Duodenal mucosa (tissue), 2 donors: ENCODE results near the gene PDLIM1.
A peak's percentile ranks its signal among the peaks of the same experiment; 100 is the strongest.
"Not testable (repeated sequence)": the region's sequence is repeated elsewhere in the genome, so short reads cannot be mapped to it uniquely, and the experiment has no call there.

Experiments
- H3K27ac ChIP-seq: one replicate; pipeline ENCODE4 v1.7.0; 2013; ENCODE audit warnings: low read depth, low read length
- H3K27me3 ChIP-seq, 2 donors: one replicate each; pipeline ENCODE4 v1.7.0; 2013; ENCODE audit warnings: low read length in 2 of 2, control low read depth in 1 of 2; ENCODE audit not compliant: insufficient read depth in 2 of 2, control insufficient read depth in 1 of 2
- H3K36me3 ChIP-seq, 2 donors: one replicate each; pipeline ENCODE4 v1.7.0; 2013; ENCODE audit warnings: low read length in 2 of 2, control low read depth in 1 of 2; ENCODE audit not compliant: insufficient read depth in 2 of 2, control insufficient read depth in 1 of 2
- H3K4me1 ChIP-seq, 2 donors: one replicate each; pipeline ENCODE4 v1.7.0; 2013; ENCODE audit warnings: low read length in 2 of 2, control low read depth in 1 of 2; ENCODE audit not compliant: insufficient read depth in 2 of 2, control insufficient read depth in 1 of 2
- H3K4me3 ChIP-seq, 2 donors: one replicate each; pipeline ENCODE4 v1.7.0; 2013; ENCODE audit warnings: low read length in 2 of 2, low read depth in 1 of 2
- H3K9ac ChIP-seq, 2 donors: one replicate each; pipeline ENCODE4 v1.7.0; 2013; ENCODE audit warnings: low read length in 2 of 2, low read depth in 1 of 2
- H3K9me3 ChIP-seq, 2 donors: one replicate each; pipeline ENCODE4 v1.7.0; 2013; ENCODE audit warnings: low read length in 2 of 2, control low read depth in 1 of 2; ENCODE audit not compliant: control insufficient read depth in 1 of 2

Gene PDLIM1

DNA sequence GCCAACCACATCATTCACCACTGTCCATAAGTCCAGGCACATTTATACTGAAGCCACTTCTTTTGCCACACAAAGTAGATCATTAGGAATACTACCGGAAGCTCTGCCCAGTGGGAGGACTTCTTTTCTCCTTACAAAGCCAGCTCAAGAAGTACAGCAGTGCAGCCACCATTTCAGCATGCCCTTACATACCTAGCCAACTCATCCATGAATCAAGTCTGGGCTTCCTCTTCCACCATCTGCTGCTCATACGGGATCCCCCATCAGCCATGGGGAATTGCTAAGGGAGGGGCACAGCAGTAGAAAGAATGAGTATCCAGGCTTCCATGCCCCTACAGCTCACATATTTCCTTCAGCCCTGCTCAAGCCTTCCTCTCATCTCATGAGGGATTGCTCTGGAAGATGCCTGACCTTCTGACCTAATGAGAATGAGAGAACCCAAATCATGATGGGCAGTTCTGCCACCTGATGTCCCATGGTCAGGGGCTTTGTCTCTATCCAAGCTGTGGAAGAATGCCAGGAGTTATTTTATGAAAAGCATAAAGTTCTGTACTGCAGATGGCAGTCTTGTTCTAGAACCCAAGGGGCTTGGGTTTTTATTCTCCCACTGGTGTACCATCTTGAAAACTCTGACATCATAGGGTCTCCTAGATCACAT is 57.3 kb downstream of the PDLIM1 start:
- Histone ChIP-seq H3K9ac (no peak overlapping the region), H3K36me3 (peaks cover 18 to 56% of the 10 kb centered on the region in 2 donors)

DNA sequence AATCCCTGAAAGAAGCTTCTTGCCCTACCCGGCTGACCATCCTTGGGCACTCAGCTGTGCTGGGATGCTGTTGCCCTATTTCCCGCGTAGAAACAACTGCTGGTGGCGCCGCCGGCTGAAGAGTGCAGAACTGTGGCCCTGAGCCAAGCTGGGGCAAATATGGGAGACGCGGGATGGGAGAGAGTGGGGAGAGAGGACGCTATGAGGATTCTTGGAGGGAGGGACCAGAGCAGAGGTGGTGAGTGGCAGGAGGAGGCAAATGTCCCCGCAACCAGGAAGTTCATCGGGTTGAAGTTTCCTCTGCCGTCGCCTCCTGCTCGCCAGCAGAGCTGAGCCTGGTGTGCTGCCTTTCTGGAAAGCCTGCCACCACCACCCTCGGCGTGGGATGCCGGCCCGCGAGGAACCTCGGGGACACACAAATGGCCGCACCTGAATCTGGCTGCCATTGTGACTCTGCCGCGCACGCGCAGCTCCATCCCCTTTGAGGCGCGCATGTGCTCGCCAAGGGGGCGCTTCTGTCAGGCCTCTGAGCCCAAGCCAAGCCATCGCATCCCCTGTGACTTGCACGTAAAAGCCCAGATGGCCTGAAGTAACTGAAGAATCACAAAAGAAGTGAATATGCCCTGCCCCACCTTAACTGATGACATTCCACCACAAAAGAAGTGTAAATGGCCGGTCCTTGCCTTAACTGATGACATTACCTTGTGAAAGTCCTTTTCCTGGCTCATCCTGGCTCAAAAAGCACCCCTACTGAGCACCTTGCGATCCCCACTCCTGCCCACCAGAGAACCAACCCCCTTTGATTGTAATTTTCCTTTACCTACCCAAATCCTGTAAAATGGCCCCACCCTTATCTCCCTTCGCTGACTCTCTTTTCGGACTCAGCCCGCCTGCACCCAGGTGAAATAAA is 59.9 kb downstream of the PDLIM1 start:
- Histone ChIP-seq H3K36me3 (peaks cover 6 to 35% of the 10 kb centered on the region in 2 donors), H3K9ac (peak overlapping the region in 1 of 2 donors; percentile 37), H3K4me3 (peak overlapping the region; percentile 68 to 85)
- H3K27ac ChIP-seq, H3K9me3 ChIP-seq, H3K4me1 ChIP-seq, H3K27me3 ChIP-seq: not testable (repeated sequence)

More for the DNA sequence above, 57.3 kb downstream of the PDLIM1 start:
- H3K4me1 ChIP-seq = peaks cover 3 to 5% of the 10 kb centered on the region in 2 donors
- no peaks in the 10 kb centered on the region for H3K9me3 ChIP-seq
- H3K4me3 ChIP-seq = no peak overlapping the region
- no peak overlapping the region for H3K27ac ChIP-seq
- no peaks in the 10 kb centered on the region for H3K27me3 ChIP-seq

DNA sequence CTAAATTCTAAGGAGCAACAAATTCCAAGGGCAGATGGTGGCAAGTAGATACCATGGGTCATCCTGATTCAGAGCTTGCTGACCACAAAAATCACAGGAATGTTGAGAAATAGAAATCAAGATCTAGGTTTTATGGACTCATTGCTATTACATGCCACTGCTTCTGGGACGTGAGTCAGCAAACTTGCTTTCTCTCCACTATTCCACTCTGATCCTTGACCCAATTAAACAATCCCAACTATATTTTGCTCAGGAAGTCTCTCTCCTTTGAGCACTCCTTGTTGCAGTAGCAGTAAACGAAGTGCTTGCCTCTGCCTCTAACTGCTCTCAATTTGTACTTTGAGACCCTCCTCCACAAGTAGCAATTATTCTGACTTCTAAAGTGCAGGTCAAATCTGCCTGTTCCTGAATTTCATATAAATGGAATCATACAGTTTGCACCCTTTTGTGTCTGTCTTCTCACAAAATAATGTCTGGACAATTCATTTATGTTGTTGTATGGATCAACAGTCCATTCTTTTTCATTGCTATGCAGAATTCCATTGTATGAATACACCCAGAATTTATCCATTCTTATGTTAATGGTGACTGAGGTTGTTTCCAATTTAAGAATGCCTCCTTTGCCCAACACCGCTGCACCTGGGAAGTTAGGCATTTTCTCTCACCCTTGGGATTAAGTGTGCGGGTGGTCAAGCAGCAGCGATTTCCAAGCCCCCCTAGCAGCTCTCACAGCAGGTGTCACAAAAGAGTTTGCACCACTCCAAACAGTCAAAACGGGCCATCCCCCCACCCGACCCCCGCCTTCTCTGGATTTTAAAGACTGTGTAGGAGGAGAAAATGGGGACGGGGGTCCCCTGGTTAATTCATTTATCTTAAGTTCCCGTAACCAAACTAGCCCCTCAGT is 60.8 kb downstream of the PDLIM1 start:
- Histone ChIP-seq H3K4me1 (no peaks in the 10 kb centered on the region), H3K4me3 (peak overlapping the region; percentile 68 to 85)

DNA sequence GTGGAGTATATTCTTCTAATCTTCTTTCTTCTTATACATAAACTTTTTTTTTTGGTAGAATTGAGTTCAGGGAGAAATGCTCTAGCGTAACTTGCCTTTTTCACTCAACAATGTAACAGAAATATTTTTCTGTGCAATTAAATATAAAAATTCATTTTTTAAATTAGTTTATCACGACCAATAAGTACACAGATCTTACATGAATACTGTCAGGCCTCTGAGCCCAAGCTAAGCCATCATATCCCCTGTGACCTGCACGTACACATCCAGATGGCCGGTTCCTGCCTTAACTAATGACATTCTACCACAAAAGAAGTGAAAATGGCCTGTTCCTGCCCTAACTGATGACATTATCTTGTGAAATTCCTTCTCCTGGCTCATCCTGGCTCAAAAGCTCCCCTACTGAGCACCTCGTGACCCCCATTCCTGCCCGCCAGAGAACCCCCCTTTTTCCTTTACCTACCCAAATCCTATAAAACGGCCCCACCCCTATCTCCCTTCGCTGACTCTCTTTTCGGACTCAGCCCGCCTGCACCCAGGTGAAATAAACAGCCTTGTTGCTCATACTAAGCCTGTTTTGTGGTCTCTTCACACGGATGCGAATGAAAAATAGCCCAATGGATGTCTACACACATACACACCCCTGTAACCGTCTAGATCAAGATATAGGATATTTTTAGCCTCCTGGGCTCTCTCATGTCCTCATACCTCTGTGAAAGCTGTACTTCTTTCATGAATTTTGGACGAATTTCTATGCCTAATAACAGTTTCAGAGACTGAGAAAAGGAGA is 61.7 kb downstream of the PDLIM1 start:
- H3K4me3 ChIP-seq, H3K4me1 ChIP-seq, H3K9me3 ChIP-seq, H3K27me3 ChIP-seq, H3K27ac ChIP-seq, H3K9ac ChIP-seq: not testable (repeated sequence)
- peaks cover 6 to 21% of the 10 kb centered on the region in 2 donors for H3K36me3 ChIP-seq

More for the DNA sequence above, 60.8 kb downstream of the PDLIM1 start:
- H3K9ac ChIP-seq = no peak overlapping the region
- H3K36me3 ChIP-seq = peaks cover 6 to 28% of the 10 kb centered on the region in 2 donors
- H3K9me3 ChIP-seq = no peaks in the 10 kb centered on the region
- no peaks in the 10 kb centered on the region for H3K27me3 ChIP-seq
- no peak overlapping the region for H3K27ac ChIP-seq

DNA sequence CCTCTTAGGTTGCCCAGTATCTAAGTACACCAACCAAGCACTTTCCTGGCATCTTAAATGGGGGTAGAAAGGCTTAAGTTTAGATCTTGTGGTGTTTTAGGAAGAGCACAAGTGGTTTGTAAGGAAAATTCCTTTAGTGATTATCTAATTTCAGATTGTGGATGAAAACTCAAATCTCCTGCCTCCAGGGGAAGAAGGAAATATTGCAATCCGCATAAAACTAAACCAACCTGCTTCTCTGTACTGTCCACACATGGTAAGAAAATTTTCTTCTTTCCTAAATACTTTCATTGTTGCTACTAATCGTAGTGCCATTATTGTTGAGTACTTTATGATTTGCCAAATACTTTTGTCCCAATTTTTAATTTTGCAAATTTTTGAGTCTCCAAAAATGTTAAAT is 65.7 kb downstream of the PDLIM1 start:
- Histone ChIP-seq H3K27ac (no peak overlapping the region), H3K9ac (no peak overlapping the region), H3K4me1 (no peaks in the 10 kb centered on the region), H3K36me3 (no peaks in the 10 kb centered on the region), H3K27me3 (no peaks in the 10 kb centered on the region), H3K9me3 (no peaks in the 10 kb centered on the region), H3K4me3 (no peak overlapping the region)

DNA sequence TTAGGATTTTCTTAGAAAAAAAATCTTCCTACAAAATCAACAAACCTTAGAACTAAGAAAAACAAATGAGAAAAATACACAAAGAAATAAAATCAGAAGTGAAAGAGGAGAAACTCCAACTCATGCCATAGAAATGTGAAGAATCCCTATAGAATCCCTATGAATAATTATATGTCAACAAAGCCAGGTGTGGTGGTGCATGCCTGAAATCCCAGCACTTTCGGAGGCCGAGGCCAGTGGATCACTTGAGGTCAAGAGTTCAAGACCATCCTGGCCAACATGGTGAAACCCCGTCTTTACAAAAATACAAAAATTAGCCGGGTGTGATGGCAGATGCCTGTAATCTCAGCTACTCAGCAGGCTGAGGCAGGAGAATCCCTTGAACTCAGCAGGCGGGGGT is 69.7 kb downstream of the PDLIM1 start:
- no peaks in the 10 kb centered on the region for H3K4me1 ChIP-seq
- H3K9ac ChIP-seq = no peak overlapping the region
- H3K27me3 ChIP-seq = no peaks in the 10 kb centered on the region
- no peak overlapping the region for H3K4me3 ChIP-seq
- H3K36me3 ChIP-seq = no peaks in the 10 kb centered on the region
- no peak overlapping the region for H3K27ac ChIP-seq
- H3K9me3 ChIP-seq = no peaks in the 10 kb centered on the region

DNA sequence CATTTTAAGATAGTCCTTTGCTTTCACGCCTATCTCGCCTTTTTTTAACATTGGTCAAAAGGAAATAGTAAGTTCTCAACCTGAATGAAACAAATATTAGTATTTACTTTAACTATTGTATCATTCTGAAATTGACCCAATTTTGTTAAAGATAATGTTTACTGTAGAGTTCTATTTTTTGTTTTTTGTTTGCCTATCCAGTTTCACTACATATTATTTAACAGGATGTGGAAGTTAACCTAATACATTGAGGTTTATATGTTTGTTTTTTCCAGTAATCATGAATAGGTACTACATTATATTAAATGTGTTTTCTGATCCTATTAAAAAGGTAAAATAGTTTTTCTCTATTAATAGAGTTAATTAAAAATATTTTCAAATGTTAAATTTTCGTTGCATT is 70.3 kb downstream of the PDLIM1 start:
- H3K27me3 ChIP-seq = no peaks in the 10 kb centered on the region
- H3K9ac ChIP-seq = no peak overlapping the region
- H3K27ac ChIP-seq = no peak overlapping the region
- no peaks in the 10 kb centered on the region for H3K4me1 ChIP-seq
- no peaks in the 10 kb centered on the region for H3K36me3 ChIP-seq
- no peak overlapping the region for H3K4me3 ChIP-seq
- no peaks in the 10 kb centered on the region for H3K9me3 ChIP-seq

DNA sequence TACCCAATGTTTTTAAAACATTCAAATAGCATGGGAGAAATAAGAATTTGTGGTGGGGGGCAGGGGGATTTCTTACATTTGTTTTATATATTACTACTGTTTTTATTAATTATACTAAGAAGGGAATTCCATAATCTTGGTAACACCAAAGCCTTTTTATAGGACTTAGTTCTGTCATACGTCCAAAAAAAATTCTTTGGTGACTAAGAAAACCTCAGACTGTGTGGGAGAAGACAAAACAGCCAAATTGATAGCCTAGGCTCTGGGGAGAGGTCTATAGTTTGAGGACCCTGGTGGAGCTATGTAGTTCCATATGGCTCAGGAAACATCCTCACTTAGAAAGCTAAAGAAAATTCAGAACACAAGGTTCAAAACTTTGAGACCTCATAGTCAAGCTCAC is 73.3 kb downstream of the PDLIM1 start:
- Histone ChIP-seq H3K4me3 (no peak overlapping the region), H3K27me3 (no peaks in the 10 kb centered on the region)

DNA sequence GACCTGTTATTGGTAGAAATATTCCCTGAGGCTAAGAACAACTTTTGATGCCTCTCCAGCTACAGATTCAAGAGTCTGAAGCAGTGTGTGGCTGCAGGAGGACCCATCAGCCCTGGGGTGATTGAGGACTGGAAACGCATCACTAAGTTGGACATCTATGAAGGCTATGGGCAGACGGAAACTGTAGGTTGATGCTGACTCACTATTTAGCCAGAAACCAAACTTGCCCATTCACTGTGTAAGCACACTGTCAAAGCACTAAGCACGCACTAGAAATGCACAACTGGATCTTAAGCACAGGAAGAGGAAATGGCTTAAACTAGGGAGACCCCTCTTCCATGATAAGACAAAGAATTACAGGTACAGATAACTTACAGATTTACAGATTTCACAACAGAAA is 76.0 kb downstream of the PDLIM1 start:
- Histone ChIP-seq H3K4me1 (no peaks in the 10 kb centered on the region), H3K27ac (no peak overlapping the region), H3K9ac (no peak overlapping the region), H3K36me3 (no peaks in the 10 kb centered on the region), H3K9me3 (no peaks in the 10 kb centered on the region), H3K4me3 (no peak overlapping the region), H3K27me3 (no peaks in the 10 kb centered on the region)

More for the DNA sequence above, 73.3 kb downstream of the PDLIM1 start:
- H3K36me3 ChIP-seq = no peaks in the 10 kb centered on the region
- no peaks in the 10 kb centered on the region for H3K9me3 ChIP-seq
- H3K27ac ChIP-seq = no peak overlapping the region
- H3K9ac ChIP-seq = no peak overlapping the region
- H3K4me1 ChIP-seq = no peaks in the 10 kb centered on the region
